Prostate gland (tissue), 2 donors: ENCODE results near the gene CNTRL.
"Not testable (repeated sequence)": the region's sequence is repeated elsewhere in the genome, so short reads cannot be mapped to it uniquely, and the experiment has no call there.

Source experiments
- POLR2A ChIP-seq: fragments of 450-650 bp; IDR thresholded peaks from one replicate; pipeline ENCODE4 v1.6.1; 2016; ENCODE audit warnings: antibody characterized with exemption, mild to moderate bottlenecking
- POLR2AphosphoS5 ChIP-seq: sonication (generic); formaldehyde crosslinking; IDR thresholded peaks from one replicate; pipeline ENCODE4 v1.6.1; 2017; ENCODE audit warnings: antibody characterized with exemption
- TF ChIP-seq, protein P1 (sequence below), 4 experiments: fragments of 200-600 bp in 2 of 4; fragments of 450-650 bp in 2 of 4; sonication (generic) in 2 of 4; IDR thresholded peaks; 1 replicate in 3 of 4; 2 replicates in 1 of 4; pipeline ENCODE4 v1.5.1; 2016 to 2019; ENCODE audit warnings: antibody characterized with exemption in 4 of 4, mild to moderate bottlenecking in 2 of 4, moderate library complexity in 2 of 4

DNA sequence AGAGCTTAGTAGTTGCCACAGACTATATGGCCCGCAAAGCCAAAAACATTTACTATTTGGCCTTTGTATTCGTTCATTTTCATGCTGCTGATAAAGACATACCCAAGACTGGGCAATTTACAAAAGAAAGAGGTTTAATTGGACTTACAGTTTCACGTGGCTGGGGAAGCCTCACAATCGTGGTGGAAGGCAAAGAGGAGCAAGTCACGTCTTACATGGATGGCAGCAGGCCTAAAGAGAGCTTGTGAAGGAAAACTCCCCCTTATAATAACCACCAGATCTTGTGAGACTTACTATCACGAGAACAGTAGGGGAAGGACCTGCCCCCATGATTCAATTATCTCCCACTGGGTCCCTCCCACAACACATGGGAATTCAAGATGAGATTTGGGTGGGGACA lies 16.0 kb downstream of the CNTRL start:
- TF ChIP-seq, protein P1, sequence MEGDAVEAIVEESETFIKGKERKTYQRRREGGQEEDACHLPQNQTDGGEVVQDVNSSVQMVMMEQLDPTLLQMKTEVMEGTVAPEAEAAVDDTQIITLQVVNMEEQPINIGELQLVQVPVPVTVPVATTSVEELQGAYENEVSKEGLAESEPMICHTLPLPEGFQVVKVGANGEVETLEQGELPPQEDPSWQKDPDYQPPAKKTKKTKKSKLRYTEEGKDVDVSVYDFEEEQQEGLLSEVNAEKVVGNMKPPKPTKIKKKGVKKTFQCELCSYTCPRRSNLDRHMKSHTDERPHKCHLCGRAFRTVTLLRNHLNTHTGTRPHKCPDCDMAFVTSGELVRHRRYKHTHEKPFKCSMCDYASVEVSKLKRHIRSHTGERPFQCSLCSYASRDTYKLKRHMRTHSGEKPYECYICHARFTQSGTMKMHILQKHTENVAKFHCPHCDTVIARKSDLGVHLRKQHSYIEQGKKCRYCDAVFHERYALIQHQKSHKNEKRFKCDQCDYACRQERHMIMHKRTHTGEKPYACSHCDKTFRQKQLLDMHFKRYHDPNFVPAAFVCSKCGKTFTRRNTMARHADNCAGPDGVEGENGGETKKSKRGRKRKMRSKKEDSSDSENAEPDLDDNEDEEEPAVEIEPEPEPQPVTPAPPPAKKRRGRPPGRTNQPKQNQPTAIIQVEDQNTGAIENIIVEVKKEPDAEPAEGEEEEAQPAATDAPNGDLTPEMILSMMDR (IDR thresholded peaks at IDR 0.05), result not testable (repeated sequence)
- TF ChIP-seq POLR2A, POLR2AphosphoS5: not testable (repeated sequence)
